DOHH2 (cell line): ENCODE data around the gene FNBP1L.

Experiments used
- H3F3A ChIP-seq: fragments of 200-600 bp; sonication (generic), shearing (Covaris generic); 2 replicates; pipeline ENCODE4 v1.6.0; 2016; ENCODE audit warnings: antibody characterized with exemption, mild to moderate bottlenecking; ENCODE audit not compliant: control insufficient read depth, insufficient read depth
- H3K27ac ChIP-seq: fragments of 200-600 bp; sonication (generic); 2 replicates; pipeline ENCODE4 v1.5.1; 2014; ENCODE audit warnings: low read depth, mild to moderate bottlenecking, low read length, moderate library complexity
- H3K27me3 ChIP-seq: fragments of 200-600 bp; sonication (generic); 2 replicates; pipeline ENCODE4 v1.6.1; 2014; ENCODE audit warnings: mild to moderate bottlenecking, low read length, mixed read lengths; ENCODE audit not compliant: control insufficient read depth
- H3K36me3 ChIP-seq: fragments of 200-600 bp; sonication (generic); 2 replicates; pipeline ENCODE4 v1.6.1; 2014; ENCODE audit warnings: mild to moderate bottlenecking, low read length, moderate library complexity, mixed read lengths; ENCODE audit not compliant: control insufficient read depth
- H3K4me1 ChIP-seq: fragments of 200-600 bp; sonication (generic); 2 replicates; pipeline ENCODE4 v1.6.1; 2014; ENCODE audit warnings: mild to moderate bottlenecking, low read length, mixed read lengths; ENCODE audit not compliant: control insufficient read depth
- H3K4me2 ChIP-seq: fragments of 200-600 bp; sonication (generic); 2 replicates; pipeline ENCODE4 v1.6.0; 2014; ENCODE audit warnings: mild to moderate bottlenecking, low read length, moderate library complexity
- H3K4me3 ChIP-seq: fragments of 200-600 bp; sonication (generic); 2 replicates; pipeline ENCODE4 v1.5.1; 2014; ENCODE audit warnings: mild to moderate bottlenecking, low read length, mixed read lengths
- H3K79me2 ChIP-seq: fragments of 200-600 bp; sonication (generic); 2 replicates; pipeline ENCODE4 v1.6.1; 2014; ENCODE audit warnings: mild to moderate bottlenecking, low read length, mixed read lengths; ENCODE audit not compliant: control insufficient read depth
- H3K9me2 ChIP-seq: fragments of 200-600 bp; sonication (generic); replicated peaks from 2 replicates; pipeline ENCODE4 v1.6.1; 2014; ENCODE audit warnings: mild to moderate bottlenecking, low read length, mixed read lengths; ENCODE audit not compliant: control insufficient read depth
- H3K9me3 ChIP-seq: fragments of 200-600 bp; sonication (generic); 2 replicates; pipeline ENCODE4 v1.6.1; 2014; ENCODE audit warnings: antibody characterized with exemption, low read length, mixed read lengths; ENCODE audit not compliant: control insufficient read depth, insufficient read depth
- H4K20me1 ChIP-seq: fragments of 200-600 bp; sonication (generic); 2 replicates; pipeline ENCODE4 v1.6.0; 2014; ENCODE audit warnings: low read depth, mild to moderate bottlenecking, antibody characterized with exemption, low read length, moderate library complexity; ENCODE audit not compliant: control insufficient read depth, insufficient read depth
- EZH2phosphoT487 ChIP-seq: fragments of 200-600 bp; sonication (generic); IDR thresholded peaks from 2 replicates; pipeline ENCODE4 v1.6.1; 2017; ENCODE audit warnings: borderline replicate concordance, mild to moderate bottlenecking, antibody characterized with exemption, low read length, moderate library complexity, mixed read lengths
- TF ChIP-seq, protein P1 (sequence below): fragments of 200-600 bp; sonication (generic); IDR thresholded peaks from one replicate; pipeline ENCODE4 v1.5.1; 2014; ENCODE audit warnings: antibody characterized with exemption, mild to moderate bottlenecking, low read depth, low read length; ENCODE audit not compliant: poor library complexity, severe bottlenecking

FNBP1L gene

DNA sequence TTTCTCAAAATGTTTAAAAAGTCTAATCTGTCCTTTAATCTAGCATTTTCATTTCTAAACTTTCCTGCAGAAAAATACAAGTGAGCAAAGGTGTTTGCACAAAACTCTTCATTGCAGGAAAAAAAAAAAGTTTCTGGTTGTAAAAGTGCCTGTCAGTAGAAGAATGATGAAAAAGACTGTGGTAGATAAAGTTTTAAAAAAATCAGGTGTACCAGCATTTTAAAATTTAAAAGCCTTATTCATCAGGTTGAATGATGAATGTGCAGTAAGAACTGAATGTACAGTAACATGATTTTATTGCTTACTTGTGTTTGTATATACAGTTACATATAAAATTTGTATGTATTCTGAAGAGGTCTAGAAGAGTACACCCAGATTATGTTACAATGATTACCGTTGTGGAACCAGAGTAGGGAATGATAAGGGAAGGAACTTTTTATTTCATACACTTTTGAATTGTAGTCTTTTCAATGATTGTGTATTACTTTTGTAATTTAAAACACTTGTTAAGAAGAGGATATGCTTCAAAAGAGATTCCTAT lies 54.0 kb downstream of the FNBP1L start:
- no peaks in the 10 kb centered on the region for H3K9me3 ChIP-seq
- H3K4me2 ChIP-seq, result no peak overlapping the region
- H3K27ac ChIP-seq, result no peak overlapping the region
- no peak overlapping the region for H3K4me3 ChIP-seq
- H3K27me3 ChIP-seq, result peaks cover 4% of the 10 kb centered on the region; the same call in 1 of the 2 replicates
- no peaks in the 10 kb centered on the region for H3K36me3 ChIP-seq
- H3K4me1 ChIP-seq, result no peaks in the 10 kb centered on the region
- no peaks in the 10 kb centered on the region for H4K20me1 ChIP-seq
- H3F3A ChIP-seq, result no peaks in the 10 kb centered on the region
- H3K79me2 ChIP-seq, result no peaks in the 10 kb centered on the region
- TF ChIP-seq, protein P1, sequence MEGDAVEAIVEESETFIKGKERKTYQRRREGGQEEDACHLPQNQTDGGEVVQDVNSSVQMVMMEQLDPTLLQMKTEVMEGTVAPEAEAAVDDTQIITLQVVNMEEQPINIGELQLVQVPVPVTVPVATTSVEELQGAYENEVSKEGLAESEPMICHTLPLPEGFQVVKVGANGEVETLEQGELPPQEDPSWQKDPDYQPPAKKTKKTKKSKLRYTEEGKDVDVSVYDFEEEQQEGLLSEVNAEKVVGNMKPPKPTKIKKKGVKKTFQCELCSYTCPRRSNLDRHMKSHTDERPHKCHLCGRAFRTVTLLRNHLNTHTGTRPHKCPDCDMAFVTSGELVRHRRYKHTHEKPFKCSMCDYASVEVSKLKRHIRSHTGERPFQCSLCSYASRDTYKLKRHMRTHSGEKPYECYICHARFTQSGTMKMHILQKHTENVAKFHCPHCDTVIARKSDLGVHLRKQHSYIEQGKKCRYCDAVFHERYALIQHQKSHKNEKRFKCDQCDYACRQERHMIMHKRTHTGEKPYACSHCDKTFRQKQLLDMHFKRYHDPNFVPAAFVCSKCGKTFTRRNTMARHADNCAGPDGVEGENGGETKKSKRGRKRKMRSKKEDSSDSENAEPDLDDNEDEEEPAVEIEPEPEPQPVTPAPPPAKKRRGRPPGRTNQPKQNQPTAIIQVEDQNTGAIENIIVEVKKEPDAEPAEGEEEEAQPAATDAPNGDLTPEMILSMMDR, result no peak
- no peak for TF ChIP-seq EZH2phosphoT487
- H3K9me2 ChIP-seq, result no peaks in the 10 kb centered on the region

DNA sequence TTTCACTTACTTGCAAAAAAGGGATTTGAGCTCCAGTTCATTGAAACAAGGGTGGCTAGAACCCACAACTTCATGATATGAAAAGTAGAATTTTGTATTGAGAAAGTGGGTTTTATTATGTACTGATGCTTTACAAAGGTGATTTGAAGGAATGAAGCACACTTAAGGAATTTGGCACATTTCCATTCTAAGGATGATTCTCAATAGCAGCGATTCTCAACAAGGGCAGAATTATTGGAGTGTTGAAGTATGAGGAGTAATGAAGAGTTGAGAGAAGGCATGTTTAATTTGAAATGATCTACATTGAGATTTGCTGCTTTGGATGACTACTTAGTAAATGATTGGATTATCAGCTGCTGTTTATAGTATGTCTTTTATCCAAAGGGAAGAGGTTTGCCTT lies 54.7 kb downstream of the FNBP1L start:
- H4K20me1 ChIP-seq, result no peaks in the 10 kb centered on the region
- H3K9me3 ChIP-seq, result no peaks in the 10 kb centered on the region
- H3F3A ChIP-seq, result no peaks in the 10 kb centered on the region
- H3K4me2 ChIP-seq, result no peak overlapping the region
- H3K4me3 ChIP-seq, result no peak overlapping the region
- peaks cover 4% of the 10 kb centered on the region; the same call in 1 of the 2 replicates for H3K27me3 ChIP-seq
- no peak for TF ChIP-seq EZH2phosphoT487
- TF ChIP-seq, protein P1, result no peak
- H3K27ac ChIP-seq, result no peak overlapping the region
- H3K36me3 ChIP-seq, result no peaks in the 10 kb centered on the region
- H3K4me1 ChIP-seq, result no peaks in the 10 kb centered on the region
- no peaks in the 10 kb centered on the region for H3K9me2 ChIP-seq
- H3K79me2 ChIP-seq, result no peaks in the 10 kb centered on the region

DNA sequence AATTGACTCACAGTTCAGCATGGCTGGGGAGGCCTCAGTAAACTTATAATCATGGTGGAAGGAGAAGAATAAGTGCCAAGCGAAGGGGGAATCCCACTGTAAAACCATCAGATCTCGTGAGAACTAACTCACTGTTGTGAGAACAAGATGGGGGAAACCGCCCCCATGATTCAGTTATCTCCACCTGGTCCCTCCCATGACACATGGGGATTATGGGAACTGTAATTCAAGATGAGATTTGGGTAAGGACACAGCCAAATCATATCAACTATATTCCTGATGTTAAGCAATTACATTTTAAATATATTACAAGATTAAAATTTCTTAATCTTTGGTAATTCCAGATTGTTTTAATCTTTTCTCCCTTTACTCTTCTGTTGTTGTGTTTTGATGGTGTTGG lies 55.2 kb downstream of the FNBP1L start:
- H3K36me3 ChIP-seq, result no peaks in the 10 kb centered on the region
- H3K9me2 ChIP-seq, result no peaks in the 10 kb centered on the region
- no peak overlapping the region for H3K4me2 ChIP-seq
- H3K4me1 ChIP-seq, result no peaks in the 10 kb centered on the region
- H3K79me2 ChIP-seq, result no peaks in the 10 kb centered on the region
- no peaks in the 10 kb centered on the region for H4K20me1 ChIP-seq
- H3K27me3 ChIP-seq, result peaks cover 4% of the 10 kb centered on the region; the same call in 1 of the 2 replicates
- no peaks in the 10 kb centered on the region for H3K9me3 ChIP-seq
- no peak overlapping the region for H3K27ac ChIP-seq
- no peaks in the 10 kb centered on the region for H3F3A ChIP-seq
- no peak overlapping the region for H3K4me3 ChIP-seq
- TF ChIP-seq EZH2phosphoT487, result no peak
- TF ChIP-seq, protein P1, result no peak
